ENCODE measurements around the gene ASPDH. TPM values are rescaled to one million over a fixed set of nuclear protein-coding genes. Genes with fewer than 3 reads are reported as not detected.

Gene ASPDH
- total RNA-seq, 1 experiment from 2014 or later, result not detected

- ATAC-seq (no peak), DNase-seq (ENCODE audit: low read depth, low spot score) (no peak)
- intact Hi-C loops (cut with micrococcal nuclease; ENCODE audit: unreplicated experiment) (no loop called here), in situ Hi-C loops (cut with HindIII; ENCODE audit: low pct_unique_long_range_greater_than_20kb, low sequenced_read_pairs) (no loop called here)
- H3K27me3 ChIP-seq (ENCODE audit: control insufficient read depth, insufficient read depth, low read length), result no peaks in the 10 kb centered on the region
- no peaks in the 10 kb centered on the region for H3K9me3 ChIP-seq (ENCODE audit: control insufficient read depth, insufficient read depth, low read depth, low read length)
- no TSS peak for BruUV-seq (replicated peaks)
- ChIA-PET POLR2A (no interaction called here), CTCF (interaction anchor here (0.6 kb wide), 2 partner anchors 9 to 22 kb away, joined by 4 to 7 read pairs; no protein-coding TSS in a partner anchor)
- no peak overlapping the region for H3K4me3 ChIP-seq (ENCODE audit: low read depth in 2 of 2, low read length in 2 of 2)
- TF ChIP-seq, protein P1, sequence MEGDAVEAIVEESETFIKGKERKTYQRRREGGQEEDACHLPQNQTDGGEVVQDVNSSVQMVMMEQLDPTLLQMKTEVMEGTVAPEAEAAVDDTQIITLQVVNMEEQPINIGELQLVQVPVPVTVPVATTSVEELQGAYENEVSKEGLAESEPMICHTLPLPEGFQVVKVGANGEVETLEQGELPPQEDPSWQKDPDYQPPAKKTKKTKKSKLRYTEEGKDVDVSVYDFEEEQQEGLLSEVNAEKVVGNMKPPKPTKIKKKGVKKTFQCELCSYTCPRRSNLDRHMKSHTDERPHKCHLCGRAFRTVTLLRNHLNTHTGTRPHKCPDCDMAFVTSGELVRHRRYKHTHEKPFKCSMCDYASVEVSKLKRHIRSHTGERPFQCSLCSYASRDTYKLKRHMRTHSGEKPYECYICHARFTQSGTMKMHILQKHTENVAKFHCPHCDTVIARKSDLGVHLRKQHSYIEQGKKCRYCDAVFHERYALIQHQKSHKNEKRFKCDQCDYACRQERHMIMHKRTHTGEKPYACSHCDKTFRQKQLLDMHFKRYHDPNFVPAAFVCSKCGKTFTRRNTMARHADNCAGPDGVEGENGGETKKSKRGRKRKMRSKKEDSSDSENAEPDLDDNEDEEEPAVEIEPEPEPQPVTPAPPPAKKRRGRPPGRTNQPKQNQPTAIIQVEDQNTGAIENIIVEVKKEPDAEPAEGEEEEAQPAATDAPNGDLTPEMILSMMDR (IDR thresholded peaks at IDR 0.05), result no peak
- no peak for TF ChIP-seq SIN3A (IDR thresholded peaks at IDR 0.05; ENCODE audit: borderline replicate concordance, insufficient read depth, low read depth, low read length)
- H3K4me1 ChIP-seq (ENCODE audit: control insufficient read depth, insufficient read depth, low read length), result no peaks in the 10 kb centered on the region
- H3K36me3 ChIP-seq (ENCODE audit: control insufficient read depth, insufficient read depth, low read length), result no peaks in the 10 kb centered on the region
- no peak overlapping the region for H3K27ac ChIP-seq (ENCODE audit: low read length)
These were observed 35.6 kb upstream of the ASPDH start for GRCh38 chr19:50549059-50549926.

- CTCF ChIA-PET, result no interaction called here
- in situ Hi-C loops (cut with HindIII; ENCODE audit: low pct_unique_long_range_greater_than_20kb, low sequenced_read_pairs), result no loop called here
These were observed 34.7 kb upstream of the ASPDH start for GRCh38 chr19:50548191-50549058.

More at GRCh38 chr19:50548191-50549058, 34.7 kb upstream of the ASPDH start:
- intact Hi-C loops (cut with micrococcal nuclease; ENCODE audit: unreplicated experiment), result no loop called here
- Histone ChIP-seq H3K9me3 (ENCODE audit: control insufficient read depth, insufficient read depth, low read depth, low read length) (no peaks in the 10 kb centered on the region), H3K27me3 (ENCODE audit: control insufficient read depth, insufficient read depth, low read length) (no peaks in the 10 kb centered on the region), H3K27ac (ENCODE audit: low read length) (no peak overlapping the region), H3K36me3 (ENCODE audit: control insufficient read depth, insufficient read depth, low read length) (no peaks in the 10 kb centered on the region), H3K4me3 (ENCODE audit: low read depth in 2 of 2, low read length in 2 of 2) (no peak overlapping the region), H3K4me1 (ENCODE audit: control insufficient read depth, insufficient read depth, low read length) (no peaks in the 10 kb centered on the region)
- POLR2A ChIA-PET, result no interaction called here
- DNase-seq (ENCODE audit: low read depth, low spot score), result no peak
- TF ChIP-seq TCF7L2 (IDR thresholded peaks at IDR 0.05; ENCODE audit: low read depth, low read length) (no peak), POLR2AphosphoS5 (IDR thresholded peaks at IDR 0.05; ENCODE audit: low read depth, low read length) (no peak), REST (IDR thresholded peaks at IDR 0.05; ENCODE audit: insufficient read depth in 1 of 2, low read depth in 2 of 2, low read length in 1 of 2) (no peak)
- TF ChIP-seq, protein P1 (IDR thresholded peaks at IDR 0.05), result no peak
- no peak for ATAC-seq
- no TSS peak for BruUV-seq (replicated peaks)

Measured in Panc1 (cell line).